Central memory CD4-positive, alpha-beta T cell (primary cell): ENCODE measurements around the gene RHOC.
"Not testable (repeated sequence)": the region's sequence is repeated elsewhere in the genome, so short reads cannot be mapped to it uniquely, and the experiment has no call there.

Experiments used
- DNase-seq: peaks from one replicate; pipeline ENCODE4 v3.0.0; 2022
- total RNA-seq, 3 experiments: gene quantifications; one replicate each; lab custom pipeline; 2026; lab: John Stamatoyannopoulos, UW

RHOC gene
- total RNA-seq: 0.74 to 1.5 (median 0.82) reads per million in 3 experiments

- DNase-seq: no peak
These were observed at the start of gene RHOC for GRCh38 chr1:112706505-112707220. TSS of gene RHOC (minus strand) at chr1:112707127. CDS start at chr1:112703799, 3,328 bp downstream.

- no peak for DNase-seq
These were observed 47.2 kb upstream of the RHOC start for GRCh38 chr1:112754116-112754628.

- DNase-seq: no peak
These were observed 41.5 kb upstream of the RHOC start for GRCh38 chr1:112748396-112748795.

GRCh38 chr1:112744009-112744578 is 37.2 kb upstream of the RHOC start:
- no peak for DNase-seq

GRCh38 chr1:112743174-112744008 is 36.5 kb upstream of the RHOC start:
- no peak for DNase-seq

GRCh38 chr1:112737573-112737972 is 30.6 kb upstream of the RHOC start:
- DNase-seq: no peak

GRCh38 chr1:112735752-112736151 is 28.8 kb upstream of the RHOC start:
- DNase-seq: no peak

GRCh38 chr1:112731451-112731850 is 24.5 kb upstream of the RHOC start:
- DNase-seq: no peak

GRCh38 chr1:112729909-112730308 is 23.0 kb upstream of the RHOC start:
- DNase-seq: no peak

- not testable (repeated sequence) for DNase-seq
These were observed 22.1 kb upstream of the RHOC start for GRCh38 chr1:112729011-112729410.

- not testable (repeated sequence) for DNase-seq
These were observed 21.5 kb upstream of the RHOC start for GRCh38 chr1:112728306-112728971.

- no peak for DNase-seq
These were observed 20.8 kb upstream of the RHOC start for GRCh38 chr1:112727716-112728115.

- DNase-seq: not testable (repeated sequence)
These were observed 17.3 kb upstream of the RHOC start for GRCh38 chr1:112724240-112724639.

GRCh38 chr1:112723511-112723839 is 16.5 kb upstream of the RHOC start:
- no peak for DNase-seq

- no peak for DNase-seq
These were observed 15.9 kb upstream of the RHOC start for GRCh38 chr1:112722601-112723510.

- no peak for DNase-seq
These were observed 15.1 kb upstream of the RHOC start for GRCh38 chr1:112721966-112722524.

GRCh38 chr1:112721294-112721693 is 14.4 kb upstream of the RHOC start:
- DNase-seq: not testable (repeated sequence)

GRCh38 chr1:112720800-112721199 is 13.9 kb upstream of the RHOC start:
- DNase-seq: no peak

- no peak for DNase-seq
These were observed 12.8 kb upstream of the RHOC start for GRCh38 chr1:112719706-112720105.

- peak; percentile 61 for DNase-seq
These were observed 11.9 kb upstream of the RHOC start for GRCh38 chr1:112718691-112719418.
